GM12891 (cell line): ENCODE measurements around the gene PRR18.

Experiments
- POLR2A ChIP-seq: IDR thresholded peaks from 2 replicates; pipeline ENCODE4 v1.6.1; 2011; ENCODE audit warnings: low read depth, low read length, control low read depth
- POLR2AphosphoS5 ChIP-seq: IDR thresholded peaks from 2 replicates; pipeline ENCODE4 v1.6.1; 2011; ENCODE audit warnings: low read depth, low read length, control low read depth
- SPI1 ChIP-seq: IDR thresholded peaks from 2 replicates; pipeline ENCODE4 v1.6.1; 2011; ENCODE audit warnings: low read depth, low read length, control low read depth

- TF ChIP-seq POLR2A (no peak), SPI1 (no peak), POLR2AphosphoS5 (no peak)
Measured at GRCh38 chr6:166275714-166276166, 32.5 kb downstream of the PRR18 start.
